Uterus (tissue), 4 donors: ENCODE measurements around the gene UBA52. TPM values are rescaled to one million over a fixed set of nuclear protein-coding genes. Genes with fewer than 3 reads are reported as not detected.
"Not testable (repeated sequence)": the region's sequence is repeated elsewhere in the genome, so short reads cannot be mapped to it uniquely, and the experiment has no call there.

Experiments
- DNase-seq, 2 donors: peaks; one replicate each; pipeline ENCODE4 v3.0.0-alpha.2; 2019 to 2020
- H3K27ac ChIP-seq, 2 donors: fragments of 200-600 bp; sonication (generic); 1 replicate in 1 of 2; 2 replicates in 1 of 2; pipeline ENCODE4 v1.5.1; 2016 to 2018
- H3K27me3 ChIP-seq, 2 donors: fragments of 200-600 bp; sonication (generic); one replicate each; pipeline ENCODE4 v1.5.1; 2018 to 2019; ENCODE audit warnings: control low read depth in 1 of 2
- H3K36me3 ChIP-seq, 2 donors: fragments of 200-600 bp; sonication (generic); one replicate each; pipeline ENCODE4 v1.5.1; 2019; ENCODE audit warnings: control low read depth in 1 of 2
- H3K4me1 ChIP-seq, 2 donors: fragments of 200-600 bp; sonication (generic); one replicate each; pipeline ENCODE4 v1.5.1; 2018 to 2019; ENCODE audit warnings: control low read depth in 1 of 2
- H3K4me3 ChIP-seq, 2 donors: fragments of 200-600 bp; sonication (generic); 1 replicate in 1 of 2; 2 replicates in 1 of 2; pipeline ENCODE4 v1.5.1; 2018 to 2019; ENCODE audit warnings: mild to moderate bottlenecking in 1 of 2
- H3K9me3 ChIP-seq, 2 donors: fragments of 200-600 bp; sonication (generic); one replicate each; pipeline ENCODE4 v1.5.1; 2019; ENCODE audit warnings: control low read depth in 1 of 2
- POLR2A ChIP-seq, 2 donors: fragments of 450-650 bp; IDR thresholded peaks; one replicate each; pipeline ENCODE4 v1.6.1; 2016; ENCODE audit warnings: antibody characterized with exemption in 2 of 2, mild to moderate bottlenecking in 1 of 2, moderate library complexity in 1 of 2
- intact Hi-C: fragments of 100-400 bp; cut with DNase I; formaldehyde crosslinking; loops from one replicate; pipeline ENCODE4 v1.15.1; 2023; ENCODE audit warnings: low total_unique reads
- total RNA-seq, 4 donors: library from RNA; depleted of rRNA in 3 of 4; stranded (reverse); fragments of >200 nt in 3 of 4; gene quantifications; one replicate each; pipeline versions ENCODE4 v1.1.0 to v1.2.4, GENCODE V29; 2014 to 2023
- TF ChIP-seq, protein P1 (sequence below), 4 experiments: fragments of 200-600 bp in 2 of 4; fragments of 450-650 bp in 2 of 4; sonication (generic) in 2 of 4; IDR thresholded peaks; one replicate each; pipeline ENCODE4 v1.5.1; 2016 to 2019; ENCODE audit warnings: antibody characterized with exemption in 4 of 4, mild to moderate bottlenecking in 2 of 4, moderate library complexity in 1 of 4
- donor health status: DM: yes; HTN: yes; CAD: no.

The UBA52 gene
- total RNA-seq, 4 donors from 2014 or later, result 295 to 1,369 (median 721) TPM

DNA sequence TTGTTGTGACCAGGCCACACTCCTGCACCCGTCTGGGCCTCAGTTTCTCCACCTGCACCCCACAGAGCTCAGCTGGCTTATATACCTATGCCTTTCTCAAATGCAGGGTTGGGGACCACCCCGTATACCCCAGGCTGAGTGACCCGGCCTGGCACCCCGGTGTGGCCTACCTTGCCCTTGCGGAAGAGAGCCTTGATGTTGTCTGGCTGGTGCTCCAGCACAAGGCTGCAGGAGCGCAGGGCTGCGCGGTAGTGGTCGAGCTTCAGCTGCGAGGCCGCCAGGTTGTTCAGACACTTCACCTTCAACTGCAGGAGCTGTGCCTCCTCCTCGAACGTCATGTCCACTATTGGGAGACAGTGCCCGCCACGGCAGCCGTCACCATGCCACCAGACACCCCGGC lies 34.2 kb upstream of the UBA52 start:
- DNase-seq, result no peak
- intact Hi-C loops, result no loop called here
- no peak overlapping the region for H3K4me3 ChIP-seq
- TF ChIP-seq POLR2A (IDR thresholded peaks at IDR 0.05), result no peak
- TF ChIP-seq, protein P1, sequence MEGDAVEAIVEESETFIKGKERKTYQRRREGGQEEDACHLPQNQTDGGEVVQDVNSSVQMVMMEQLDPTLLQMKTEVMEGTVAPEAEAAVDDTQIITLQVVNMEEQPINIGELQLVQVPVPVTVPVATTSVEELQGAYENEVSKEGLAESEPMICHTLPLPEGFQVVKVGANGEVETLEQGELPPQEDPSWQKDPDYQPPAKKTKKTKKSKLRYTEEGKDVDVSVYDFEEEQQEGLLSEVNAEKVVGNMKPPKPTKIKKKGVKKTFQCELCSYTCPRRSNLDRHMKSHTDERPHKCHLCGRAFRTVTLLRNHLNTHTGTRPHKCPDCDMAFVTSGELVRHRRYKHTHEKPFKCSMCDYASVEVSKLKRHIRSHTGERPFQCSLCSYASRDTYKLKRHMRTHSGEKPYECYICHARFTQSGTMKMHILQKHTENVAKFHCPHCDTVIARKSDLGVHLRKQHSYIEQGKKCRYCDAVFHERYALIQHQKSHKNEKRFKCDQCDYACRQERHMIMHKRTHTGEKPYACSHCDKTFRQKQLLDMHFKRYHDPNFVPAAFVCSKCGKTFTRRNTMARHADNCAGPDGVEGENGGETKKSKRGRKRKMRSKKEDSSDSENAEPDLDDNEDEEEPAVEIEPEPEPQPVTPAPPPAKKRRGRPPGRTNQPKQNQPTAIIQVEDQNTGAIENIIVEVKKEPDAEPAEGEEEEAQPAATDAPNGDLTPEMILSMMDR (IDR thresholded peaks at IDR 0.05), result no peak
- H3K36me3 ChIP-seq, result no peaks in the 10 kb centered on the region
- H3K9me3 ChIP-seq, result no peaks in the 10 kb centered on the region
- H3K4me1 ChIP-seq, result peaks cover 0 to 5% of the 10 kb centered on the region in 2 donors
- no peak overlapping the region for H3K27ac ChIP-seq
- no peaks in the 10 kb centered on the region for H3K27me3 ChIP-seq

DNA sequence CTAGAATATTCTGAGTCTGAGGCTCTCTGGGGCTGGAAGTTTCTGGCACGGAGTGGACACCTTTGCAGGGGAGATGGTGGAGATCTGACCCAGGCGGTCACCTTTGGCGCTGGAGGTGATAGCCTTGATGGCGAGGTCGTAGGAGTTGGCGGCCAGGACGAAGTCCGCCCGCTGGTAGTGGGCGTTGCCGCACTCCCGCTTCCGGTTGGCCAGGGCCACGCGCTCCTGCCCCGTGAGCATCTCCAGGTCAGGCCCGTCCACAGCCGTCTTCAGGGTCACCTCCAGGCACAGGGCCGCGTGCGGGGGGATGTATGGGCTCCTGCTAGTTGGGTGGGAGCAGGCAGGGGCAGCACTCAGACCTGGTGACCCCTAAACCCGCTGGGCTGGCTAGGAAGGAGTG lies 33.5 kb upstream of the UBA52 start:
- Histone ChIP-seq H3K27ac (no peak overlapping the region), H3K36me3 (no peaks in the 10 kb centered on the region), H3K4me3 (no peak overlapping the region), H3K27me3 (no peaks in the 10 kb centered on the region), H3K9me3 (no peaks in the 10 kb centered on the region), H3K4me1 (peaks cover 0 to 6% of the 10 kb centered on the region in 2 donors)
- intact Hi-C loops, result no loop called here
- no peak for TF ChIP-seq POLR2A (IDR thresholded peaks at IDR 0.05)
- TF ChIP-seq, protein P1 (IDR thresholded peaks at IDR 0.05), result no peak
- no peak for DNase-seq

DNA sequence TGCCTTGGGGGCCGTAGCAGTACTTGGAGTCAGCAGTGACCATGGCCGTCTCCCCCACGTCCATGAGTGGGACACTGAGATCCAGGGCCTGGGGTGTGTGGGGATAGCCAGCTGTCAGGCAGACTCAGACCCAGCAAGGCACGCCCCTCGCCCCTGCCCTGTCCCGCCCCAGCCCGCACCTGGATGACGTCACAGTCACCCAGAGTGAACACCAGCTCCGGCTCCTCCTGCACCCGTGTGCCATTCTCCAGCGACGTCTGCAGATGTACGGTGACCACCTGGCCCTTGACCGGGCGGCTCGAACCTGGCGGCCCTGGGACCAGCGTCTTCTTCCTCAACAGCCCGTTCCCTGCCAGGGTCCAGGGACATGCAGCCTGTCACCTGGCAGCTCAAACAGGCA lies 32.3 kb upstream of the UBA52 start:
- no peak for DNase-seq
- H3K4me1 ChIP-seq, result peaks cover 0 to 6% of the 10 kb centered on the region in 2 donors
- intact Hi-C loops, result no loop called here
- no peaks in the 10 kb centered on the region for H3K36me3 ChIP-seq
- no peak for TF ChIP-seq POLR2A (IDR thresholded peaks at IDR 0.05)
- TF ChIP-seq, protein P1 (IDR thresholded peaks at IDR 0.05), result no peak
- H3K27me3 ChIP-seq, result no peaks in the 10 kb centered on the region
- no peak overlapping the region for H3K4me3 ChIP-seq
- no peak overlapping the region for H3K27ac ChIP-seq
- no peaks in the 10 kb centered on the region for H3K9me3 ChIP-seq

DNA sequence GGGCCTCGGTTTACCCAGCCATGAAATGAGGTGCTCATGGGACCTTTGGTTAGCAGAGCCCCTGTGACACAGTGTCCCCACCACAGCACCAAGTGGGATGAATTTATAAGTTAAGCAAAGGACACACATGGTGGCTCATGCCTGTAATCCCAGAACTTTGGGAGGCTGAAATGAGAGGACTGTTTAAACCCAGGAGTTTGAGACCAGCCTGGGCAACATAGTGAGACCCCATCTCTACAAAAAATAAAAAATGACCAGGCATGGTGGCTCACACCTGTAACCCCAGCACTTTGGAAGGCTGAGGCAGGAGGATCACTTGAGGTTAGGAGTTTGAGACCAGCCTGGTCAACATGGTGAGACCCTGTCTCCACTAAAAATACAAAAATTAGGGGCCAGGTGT lies 31.5 kb upstream of the UBA52 start:
- H3K27me3 ChIP-seq, H3K27ac ChIP-seq, intact Hi-C loops, H3K9me3 ChIP-seq, H3K36me3 ChIP-seq, H3K4me3 ChIP-seq, H3K4me1 ChIP-seq, DNase-seq: not testable (repeated sequence)

DNA sequence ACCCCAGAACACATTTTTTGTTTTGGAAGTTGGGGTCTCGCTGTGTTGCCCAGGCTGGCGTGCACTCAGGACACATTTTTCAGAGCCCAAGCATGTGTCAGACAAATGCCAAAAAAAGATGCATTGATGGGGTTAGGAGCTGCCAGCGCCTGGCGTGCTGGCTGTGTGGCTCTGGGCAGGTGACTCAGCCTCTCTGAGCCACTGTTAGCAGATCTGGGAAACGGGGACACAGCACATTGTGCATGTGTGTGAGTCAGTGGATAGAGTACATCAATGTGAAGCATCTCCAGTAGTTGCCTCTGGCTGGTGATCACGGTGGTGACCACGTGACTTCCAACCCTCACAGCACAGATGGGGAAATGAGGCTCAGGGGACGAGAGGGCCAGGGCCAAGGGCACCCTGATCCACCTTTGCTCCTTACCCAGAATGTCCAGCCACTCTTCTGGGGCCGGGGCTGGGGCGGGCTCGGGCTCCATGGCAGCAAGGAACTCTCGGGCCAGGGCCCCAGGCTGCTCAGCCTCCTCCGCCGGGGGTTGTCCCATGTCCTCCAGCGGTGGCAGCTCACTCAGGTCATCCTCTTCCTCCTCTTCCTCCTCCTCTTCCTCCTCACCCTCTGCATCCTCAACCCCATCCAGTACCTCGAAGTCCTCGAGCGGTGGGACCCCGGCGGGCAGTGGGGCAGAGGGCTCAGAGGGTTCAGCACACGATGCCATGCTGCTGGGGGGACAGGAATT lies 30.2 kb upstream of the UBA52 start:
- TF ChIP-seq, protein P1 (IDR thresholded peaks at IDR 0.05), result no peak
- no peak for TF ChIP-seq POLR2A (IDR thresholded peaks at IDR 0.05)
- H3K4me1 ChIP-seq, result peaks cover 0 to 6% of the 10 kb centered on the region in 2 donors
- peak overlapping the region in 1 of 2 donors; percentile 92 for H3K27ac ChIP-seq
- H3K4me3 ChIP-seq, result no peak overlapping the region
- H3K27me3 ChIP-seq, result no peaks in the 10 kb centered on the region
- no peaks in the 10 kb centered on the region for H3K36me3 ChIP-seq
- H3K9me3 ChIP-seq, result no peaks in the 10 kb centered on the region
- no peak for DNase-seq
- intact Hi-C loops, result no loop called here
